Neutrophil (primary cell): Measurements from ENCODE around the gene DMD.

Source experiments
- H3K27ac ChIP-seq: fragments of 200-600 bp; sonication (generic); 2 replicates; pipeline ENCODE4 v1.5.1; 2016; ENCODE audit warnings: mild to moderate bottlenecking, moderate library complexity
- H3K27me3 ChIP-seq: fragments of 200-600 bp; sonication (generic); 2 replicates; pipeline ENCODE4 v1.6.0; 2016; ENCODE audit warnings: mild to moderate bottlenecking
- H3K36me3 ChIP-seq: fragments of 200-600 bp; sonication (generic); 2 replicates; pipeline ENCODE4 v1.5.1; 2017
- H3K4me1 ChIP-seq, 2 experiments: fragments of 200-600 bp in 1 of 2; sonication (generic) in 1 of 2; 1 replicate in 1 of 2; 2 replicates in 1 of 2; pipeline versions ENCODE4 v1.5.1 to v1.6.1; 2013 to 2016; ENCODE audit warnings: low read depth in 1 of 2, low read length in 1 of 2, mild to moderate bottlenecking in 1 of 2, moderate library complexity in 1 of 2; ENCODE audit not compliant: control insufficient read depth in 1 of 2, insufficient read depth in 1 of 2
- H3K4me3 ChIP-seq, 2 experiments: fragments of 200-600 bp in 1 of 2; sonication (generic) in 1 of 2; 1 replicate in 1 of 2; 2 replicates in 1 of 2; pipeline ENCODE4 v1.5.1; 2013 to 2016; ENCODE audit warnings: low read depth in 1 of 2, low read length in 1 of 2, mild to moderate bottlenecking in 1 of 2, moderate library complexity in 1 of 2
- H3K9me3 ChIP-seq: fragments of 200-600 bp; sonication (generic); 2 replicates; pipeline ENCODE4 v1.5.1; 2016
- TF ChIP-seq, protein P1 (sequence below): fragments of 200-600 bp; sonication (generic); IDR thresholded peaks from 2 replicates; pipeline ENCODE4 v1.5.1; 2016; ENCODE audit warnings: antibody characterized with exemption

Gene DMD

GRCh38 chrX:32788936-32789335 lies 422.4 kb downstream of the DMD start:
- Histone ChIP-seq H3K27ac (no peak overlapping the region), H3K9me3 (no peaks in the 10 kb centered on the region), H3K36me3 (no peaks in the 10 kb centered on the region), H3K4me1 (no peaks in the 10 kb centered on the region), H3K4me3 (no peak overlapping the region), H3K27me3 (no peaks in the 10 kb centered on the region)
- TF ChIP-seq, protein P1, sequence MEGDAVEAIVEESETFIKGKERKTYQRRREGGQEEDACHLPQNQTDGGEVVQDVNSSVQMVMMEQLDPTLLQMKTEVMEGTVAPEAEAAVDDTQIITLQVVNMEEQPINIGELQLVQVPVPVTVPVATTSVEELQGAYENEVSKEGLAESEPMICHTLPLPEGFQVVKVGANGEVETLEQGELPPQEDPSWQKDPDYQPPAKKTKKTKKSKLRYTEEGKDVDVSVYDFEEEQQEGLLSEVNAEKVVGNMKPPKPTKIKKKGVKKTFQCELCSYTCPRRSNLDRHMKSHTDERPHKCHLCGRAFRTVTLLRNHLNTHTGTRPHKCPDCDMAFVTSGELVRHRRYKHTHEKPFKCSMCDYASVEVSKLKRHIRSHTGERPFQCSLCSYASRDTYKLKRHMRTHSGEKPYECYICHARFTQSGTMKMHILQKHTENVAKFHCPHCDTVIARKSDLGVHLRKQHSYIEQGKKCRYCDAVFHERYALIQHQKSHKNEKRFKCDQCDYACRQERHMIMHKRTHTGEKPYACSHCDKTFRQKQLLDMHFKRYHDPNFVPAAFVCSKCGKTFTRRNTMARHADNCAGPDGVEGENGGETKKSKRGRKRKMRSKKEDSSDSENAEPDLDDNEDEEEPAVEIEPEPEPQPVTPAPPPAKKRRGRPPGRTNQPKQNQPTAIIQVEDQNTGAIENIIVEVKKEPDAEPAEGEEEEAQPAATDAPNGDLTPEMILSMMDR: no peak

DNA sequence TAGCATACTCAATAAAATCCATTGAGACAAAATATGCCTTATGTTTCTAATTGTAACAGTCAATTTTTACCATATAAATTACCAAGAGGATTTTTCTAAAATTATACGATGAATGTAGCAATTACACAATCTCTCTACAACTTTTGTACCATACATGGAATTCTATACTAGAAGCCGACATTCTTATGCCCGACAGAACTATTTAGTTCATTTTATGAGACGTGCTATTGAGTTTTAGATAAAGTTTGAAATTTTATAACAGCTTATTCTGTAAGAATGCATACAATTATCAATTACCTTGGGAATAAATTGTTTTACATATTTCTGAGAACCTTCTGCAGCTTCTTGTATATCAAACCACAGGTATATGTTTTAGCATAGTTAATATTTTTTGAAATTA lies 431.2 kb downstream of the DMD start:
- Histone ChIP-seq H3K36me3 (no peaks in the 10 kb centered on the region), H3K27me3 (no peaks in the 10 kb centered on the region), H3K9me3 (no peaks in the 10 kb centered on the region), H3K4me1 (no peaks in the 10 kb centered on the region), H3K27ac (no peak overlapping the region), H3K4me3 (no peak overlapping the region)
- TF ChIP-seq, protein P1: no peak

DNA sequence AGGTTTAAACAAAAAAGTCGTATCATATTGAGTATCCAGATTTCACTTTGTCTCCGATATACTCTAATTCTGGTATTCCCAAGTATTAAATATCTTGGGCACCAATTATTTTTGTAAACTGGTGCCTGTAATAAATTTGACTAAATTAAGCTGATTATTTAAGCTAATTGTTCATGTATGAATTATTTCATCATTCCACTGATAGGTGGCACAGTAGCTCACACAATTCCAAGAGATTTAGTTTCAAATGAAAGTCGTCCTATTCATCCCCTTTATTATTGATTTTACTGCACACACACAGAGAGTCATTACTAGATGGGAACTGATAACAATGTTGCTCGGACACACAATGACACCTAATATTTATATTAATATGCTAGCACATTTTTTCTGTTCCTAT lies 432.4 kb downstream of the DMD start:
- no peak overlapping the region for H3K27ac ChIP-seq
- TF ChIP-seq, protein P1: no peak
- H3K36me3 ChIP-seq: no peaks in the 10 kb centered on the region
- H3K4me3 ChIP-seq: no peak overlapping the region
- H3K9me3 ChIP-seq: no peaks in the 10 kb centered on the region
- no peaks in the 10 kb centered on the region for H3K27me3 ChIP-seq
- H3K4me1 ChIP-seq: no peaks in the 10 kb centered on the region

- TF ChIP-seq, protein P1: no peak
- H3K27ac ChIP-seq: no peak overlapping the region
- H3K27me3 ChIP-seq: no peaks in the 10 kb centered on the region
- no peaks in the 10 kb centered on the region for H3K9me3 ChIP-seq
- no peaks in the 10 kb centered on the region for H3K4me1 ChIP-seq
- H3K4me3 ChIP-seq: no peak overlapping the region
- no peaks in the 10 kb centered on the region for H3K36me3 ChIP-seq
Measured at GRCh38 chrX:32774966-32775365, 436.4 kb downstream of the DMD start.

DNA sequence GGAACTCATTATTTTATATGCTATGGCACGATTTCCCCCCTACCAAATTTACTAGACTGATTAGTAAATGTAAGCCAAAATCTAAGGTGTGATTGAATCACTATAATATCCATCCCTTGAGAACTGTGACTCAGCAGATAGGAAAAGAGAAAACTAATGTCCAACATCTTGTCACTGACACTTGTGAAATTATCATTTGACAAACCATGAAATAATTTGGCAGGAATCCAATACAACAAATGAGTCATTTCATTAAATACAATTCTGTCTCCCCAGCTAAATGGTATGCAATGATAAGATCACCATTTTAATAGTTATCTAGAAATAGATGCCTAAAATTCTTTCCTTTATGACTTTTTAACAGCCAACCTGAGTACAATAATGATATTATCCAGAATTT lies 462.3 kb downstream of the DMD start:
- TF ChIP-seq, protein P1: no peak
- Histone ChIP-seq H3K9me3 (no peaks in the 10 kb centered on the region), H3K27me3 (no peaks in the 10 kb centered on the region), H3K36me3 (no peaks in the 10 kb centered on the region), H3K4me1 (no peaks in the 10 kb centered on the region), H3K27ac (no peak overlapping the region), H3K4me3 (no peak overlapping the region)

GRCh38 chrX:32745323-32745722 lies 466.0 kb downstream of the DMD start:
- TF ChIP-seq, protein P1: no peak
- Histone ChIP-seq H3K27ac (no peak overlapping the region), H3K4me1 (no peaks in the 10 kb centered on the region), H3K27me3 (no peaks in the 10 kb centered on the region), H3K36me3 (no peaks in the 10 kb centered on the region), H3K9me3 (no peaks in the 10 kb centered on the region), H3K4me3 (no peak overlapping the region)
